ENCODE results near the gene HSDL1. TPM values are rescaled to one million over a fixed set of nuclear protein-coding genes. Genes with fewer than 3 reads are reported as not detected.
"Not testable (repeated sequence)": the region's sequence is repeated elsewhere in the genome, so short reads cannot be mapped to it uniquely, and the experiment has no call there.

HSDL1 gene
- total RNA-seq, 1 donor from 2014 or later: 22.5 TPM

DNA sequence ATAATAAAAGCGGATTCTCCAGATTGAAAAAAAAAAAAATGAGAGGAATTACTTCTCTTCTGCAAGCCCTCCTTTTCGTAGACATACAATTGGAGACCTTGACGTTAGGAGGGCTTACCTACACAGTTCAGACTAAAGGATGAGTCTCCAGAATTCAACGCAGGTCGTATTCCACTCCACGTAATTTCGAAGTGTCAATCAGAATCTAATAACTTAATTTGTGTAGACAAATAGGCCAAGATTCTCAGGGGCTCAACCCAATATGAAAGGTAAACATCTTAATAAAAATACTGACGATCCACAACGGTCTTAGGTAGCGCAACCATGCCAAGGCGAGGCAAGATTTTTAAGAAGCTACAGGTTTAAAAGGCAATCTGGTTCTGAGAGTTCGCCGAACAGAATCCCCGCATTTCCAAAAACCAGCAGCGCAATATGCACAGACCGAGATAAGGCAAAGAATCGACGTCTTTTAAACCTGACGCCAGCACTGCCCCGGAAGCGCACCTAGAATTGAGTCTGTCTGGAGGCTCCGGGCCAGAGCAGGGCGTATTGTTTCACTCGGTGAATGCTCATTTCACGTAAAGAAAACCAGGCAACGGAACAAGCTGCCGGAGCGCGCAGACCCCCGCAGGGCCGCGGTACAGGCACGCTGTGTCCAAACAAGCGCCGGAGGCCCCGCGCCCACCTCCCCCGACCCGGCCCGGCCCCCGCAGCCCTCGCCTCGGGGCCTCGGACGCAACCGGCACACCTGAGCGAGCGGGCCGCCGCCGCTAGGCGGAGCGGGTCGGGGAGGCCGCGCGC is 28.9 kb downstream of the HSDL1 start:
- no peaks in the 10 kb centered on the region for H3K9me3 ChIP-seq
- DNase-seq (no peak), ATAC-seq (peak; percentile 17 to 44)
- H3K36me3 ChIP-seq: no peaks in the 10 kb centered on the region
- TF ChIP-seq, protein P1, sequence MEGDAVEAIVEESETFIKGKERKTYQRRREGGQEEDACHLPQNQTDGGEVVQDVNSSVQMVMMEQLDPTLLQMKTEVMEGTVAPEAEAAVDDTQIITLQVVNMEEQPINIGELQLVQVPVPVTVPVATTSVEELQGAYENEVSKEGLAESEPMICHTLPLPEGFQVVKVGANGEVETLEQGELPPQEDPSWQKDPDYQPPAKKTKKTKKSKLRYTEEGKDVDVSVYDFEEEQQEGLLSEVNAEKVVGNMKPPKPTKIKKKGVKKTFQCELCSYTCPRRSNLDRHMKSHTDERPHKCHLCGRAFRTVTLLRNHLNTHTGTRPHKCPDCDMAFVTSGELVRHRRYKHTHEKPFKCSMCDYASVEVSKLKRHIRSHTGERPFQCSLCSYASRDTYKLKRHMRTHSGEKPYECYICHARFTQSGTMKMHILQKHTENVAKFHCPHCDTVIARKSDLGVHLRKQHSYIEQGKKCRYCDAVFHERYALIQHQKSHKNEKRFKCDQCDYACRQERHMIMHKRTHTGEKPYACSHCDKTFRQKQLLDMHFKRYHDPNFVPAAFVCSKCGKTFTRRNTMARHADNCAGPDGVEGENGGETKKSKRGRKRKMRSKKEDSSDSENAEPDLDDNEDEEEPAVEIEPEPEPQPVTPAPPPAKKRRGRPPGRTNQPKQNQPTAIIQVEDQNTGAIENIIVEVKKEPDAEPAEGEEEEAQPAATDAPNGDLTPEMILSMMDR (IDR thresholded peaks at IDR 0.05): peak; percentile 36
- intact Hi-C loops (cut with DNase I): no loop called here
- peak overlapping the region; percentile 95 for H3K27ac ChIP-seq
- H3K27me3 ChIP-seq (ENCODE audit: low read depth): no peaks in the 10 kb centered on the region
- H3K4me3 ChIP-seq: peak overlapping the region; percentile 96
- peaks cover 31% of the 10 kb centered on the region for H3K4me1 ChIP-seq

DNA sequence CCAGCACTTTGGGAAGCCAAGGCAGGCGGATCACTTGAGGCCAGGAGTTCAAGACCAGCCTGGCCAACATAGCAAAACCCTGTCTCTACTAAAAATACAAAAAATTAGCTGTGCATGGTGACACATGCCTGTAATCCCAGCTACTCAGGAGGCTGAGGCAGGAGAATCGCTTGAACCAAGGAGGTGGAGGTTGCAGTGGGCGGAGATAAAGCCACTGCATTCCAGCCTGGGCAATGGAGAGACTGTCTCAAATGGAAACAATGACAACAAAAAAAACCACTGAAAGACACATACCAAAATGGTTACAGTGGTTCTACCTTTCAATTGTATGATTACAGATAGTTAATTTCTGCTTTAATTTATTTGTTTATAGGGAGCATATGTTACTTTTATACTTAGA is 33.0 kb downstream of the HSDL1 start:
- ATAC-seq; intact Hi-C loops (cut with DNase I): not testable (repeated sequence)

DNA sequence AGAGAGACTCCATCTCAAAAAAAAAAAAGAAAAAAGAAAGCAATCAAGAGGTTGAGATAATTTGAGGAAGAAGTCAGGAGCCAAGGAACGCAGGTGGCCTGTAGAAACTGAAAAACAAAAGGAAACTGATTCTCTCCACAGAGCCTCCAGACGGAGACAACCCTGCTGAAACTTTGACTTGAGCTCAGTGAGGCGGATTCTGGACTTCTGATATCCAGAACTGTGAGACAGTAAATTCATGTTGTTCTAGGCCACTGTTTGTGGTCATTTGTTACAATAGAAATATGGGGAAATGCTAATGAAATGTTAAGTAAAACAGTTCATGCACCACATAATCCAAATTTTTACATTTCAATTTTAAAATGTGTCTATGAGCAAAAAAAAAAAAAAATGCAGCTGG is 33.5 kb downstream of the HSDL1 start:
- Histone ChIP-seq H3K4me1 (peaks cover 31% of the 10 kb centered on the region), H3K36me3 (peaks cover 19% of the 10 kb centered on the region), H3K9me3 (no peaks in the 10 kb centered on the region), H3K4me3 (no peak overlapping the region), H3K27me3 (ENCODE audit: low read depth) (no peaks in the 10 kb centered on the region), H3K27ac (no peak overlapping the region)
- DNase-seq: no peak
- intact Hi-C loops (cut with DNase I): no loop called here
- TF ChIP-seq, protein P1 (IDR thresholded peaks at IDR 0.05): no peak
- ATAC-seq: no peak

More for the DNA sequence above, 33.0 kb downstream of the HSDL1 start:
- not testable (repeated sequence) for H3K9me3 ChIP-seq; H3K4me3 ChIP-seq; H3K27me3 ChIP-seq (ENCODE audit: low read depth); H3K27ac ChIP-seq; DNase-seq
- Histone ChIP-seq H3K36me3 (peaks cover 19% of the 10 kb centered on the region), H3K4me1 (peaks cover 31% of the 10 kb centered on the region)

- TF ChIP-seq, protein P1 (IDR thresholded peaks at IDR 0.05): no peak
- intact Hi-C loops (cut with DNase I): no loop called here
- ATAC-seq (no peak), DNase-seq (no peak)
- Histone ChIP-seq H3K27ac (no peak overlapping the region), H3K4me1 (peaks cover 26% of the 10 kb centered on the region), H3K9me3 (no peaks in the 10 kb centered on the region), H3K36me3 (peaks cover 19% of the 10 kb centered on the region), H3K4me3 (no peak overlapping the region), H3K27me3 (ENCODE audit: low read depth) (no peaks in the 10 kb centered on the region)
Measured at GRCh38 chr16:84110527-84110926, 34.5 kb downstream of the HSDL1 start.

- no peak overlapping the region for H3K27ac ChIP-seq
- intact Hi-C loops (cut with DNase I): no loop called here
- TF ChIP-seq, protein P1 (IDR thresholded peaks at IDR 0.05): no peak
- DNase-seq (no peak), ATAC-seq (no peak)
- H3K4me3 ChIP-seq: no peak overlapping the region
- no peaks in the 10 kb centered on the region for H3K9me3 ChIP-seq
- peaks cover 19% of the 10 kb centered on the region for H3K4me1 ChIP-seq
- H3K36me3 ChIP-seq: peaks cover 19% of the 10 kb centered on the region
- H3K27me3 ChIP-seq (ENCODE audit: low read depth): no peaks in the 10 kb centered on the region
Measured at GRCh38 chr16:84109598-84110335, 35.2 kb downstream of the HSDL1 start.

DNA sequence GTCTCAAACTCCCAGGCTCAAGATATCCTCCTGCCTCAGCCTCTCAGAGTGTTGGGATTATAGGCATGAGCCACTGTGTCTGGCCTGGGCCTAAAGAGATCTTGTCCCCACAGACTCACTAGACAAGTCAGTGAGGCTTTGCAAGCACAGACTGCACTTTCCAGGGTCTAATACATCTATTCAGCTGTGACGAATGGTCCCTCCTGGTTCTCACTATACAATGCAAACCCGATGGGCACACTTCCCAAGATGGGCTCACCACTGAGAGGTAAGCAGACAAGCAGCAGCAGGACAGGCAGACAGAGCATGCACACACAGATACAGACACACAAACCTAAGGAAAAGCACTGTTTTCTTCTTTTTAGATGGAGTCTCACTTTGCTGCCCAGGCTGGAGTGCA is 37.1 kb downstream of the HSDL1 start:
- TF ChIP-seq, protein P1 (IDR thresholded peaks at IDR 0.05): no peak
- Histone ChIP-seq H3K36me3 (peaks cover 19% of the 10 kb centered on the region), H3K4me1 (peaks cover 21% of the 10 kb centered on the region), H3K4me3 (no peak overlapping the region), H3K27ac (no peak overlapping the region), H3K27me3 (ENCODE audit: low read depth) (no peaks in the 10 kb centered on the region), H3K9me3 (no peaks in the 10 kb centered on the region)
- intact Hi-C loops (cut with DNase I): no loop called here
- DNase-seq: no peak
- no peak for ATAC-seq
